NCI-H2107 treated with DMSO at 0.1 percent for 48 hours (cell line): ENCODE measurements around the gene TBX2.

Experiments
- DNase-seq: peaks from one replicate; lab custom pipeline; 2025; ENCODE audit not compliant: unreplicated experiment; lab: John Stamatoyannopoulos, UW

Gene TBX2

GRCh38 chr17:61412860-61413660 is 13.4 kb downstream of the TBX2 start:
- no peak for DNase-seq

GRCh38 chr17:61413661-61414126 is 14.1 kb downstream of the TBX2 start:
- DNase-seq, result no peak

GRCh38 chr17:61414141-61414935 is 14.7 kb downstream of the TBX2 start:
- no peak for DNase-seq

- DNase-seq, result no peak
Observed at GRCh38 chr17:61414936-61415251, 15.3 kb downstream of the TBX2 start.

- no peak for DNase-seq
Observed at GRCh38 chr17:61415374-61416210, 15.9 kb downstream of the TBX2 start.

GRCh38 chr17:61416211-61416539 is 16.5 kb downstream of the TBX2 start:
- no peak for DNase-seq

- DNase-seq, result no peak
Observed at GRCh38 chr17:61416540-61417363, 17.1 kb downstream of the TBX2 start.

- no peak for DNase-seq
Observed at GRCh38 chr17:61418449-61418848, 18.8 kb downstream of the TBX2 start.

- DNase-seq, result no peak
Observed at GRCh38 chr17:61419496-61420046, 19.9 kb downstream of the TBX2 start.

- no peak for DNase-seq
Observed at GRCh38 chr17:61420052-61420451, 20.4 kb downstream of the TBX2 start.

GRCh38 chr17:61420745-61421398 is 21.2 kb downstream of the TBX2 start:
- no peak for DNase-seq

GRCh38 chr17:61421460-61421859 is 21.8 kb downstream of the TBX2 start:
- no peak for DNase-seq

GRCh38 chr17:61422116-61422799 is 22.6 kb downstream of the TBX2 start:
- DNase-seq, result no peak

- DNase-seq, result no peak
Observed at GRCh38 chr17:61422869-61423268, 23.2 kb downstream of the TBX2 start.

- DNase-seq, result no peak
Observed at GRCh38 chr17:61423967-61424649, 24.5 kb downstream of the TBX2 start.

GRCh38 chr17:61425682-61426481 is 26.2 kb downstream of the TBX2 start:
- no peak for DNase-seq

- no peak for DNase-seq
Observed at GRCh38 chr17:61426482-61427304, 27.1 kb downstream of the TBX2 start.
